Activated CD4-positive, CD25-positive, alpha-beta regulatory T cell treated with anti-CD3 and anti-CD28 coated beads, Interleukin-2, amount 50 U/mL, for 24 hours (primary cell): ENCODE measurements around the gene TMEM259.

Experiments used
- ATAC-seq, 2 donors: fragments of 150-1000 bp; cut with Tn5 transposase; one replicate each; pipeline ENCODE4 v1.10.0; 2021; ENCODE audit warnings: mild to moderate bottlenecking in 1 of 2, moderate library complexity in 1 of 2

The TMEM259 gene

GRCh38 chr19:1015782-1016646, 4.9 kb downstream of the TMEM259 start:
- ATAC-seq = no peak

GRCh38 chr19:1015061-1015781, 5.7 kb downstream of the TMEM259 start:
- ATAC-seq = no peak

- no peak for ATAC-seq
Measured at GRCh38 chr19:1014161-1015060, 6.5 kb downstream of the TMEM259 start.

DNA sequence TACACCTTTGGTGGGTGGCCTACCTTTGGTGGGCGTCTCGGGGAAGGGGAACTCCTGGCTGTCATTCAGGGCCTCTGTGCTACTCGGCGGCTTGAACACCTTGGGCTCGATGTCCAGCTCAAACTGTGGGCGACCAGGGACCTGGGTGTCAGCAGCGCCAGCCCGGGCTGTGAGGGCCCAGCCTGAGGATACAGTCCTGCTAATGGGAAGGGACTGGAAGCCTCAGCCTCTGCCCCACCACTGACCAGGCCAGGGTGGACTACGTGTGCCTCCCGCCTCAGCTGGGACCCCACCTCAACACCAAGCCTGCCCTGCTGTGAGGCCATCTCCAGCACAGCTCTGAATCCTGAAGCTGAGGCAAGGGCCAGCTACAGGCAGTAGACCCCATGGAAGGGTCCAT, 7.7 kb downstream of the TMEM259 start:
- no peak for ATAC-seq

DNA sequence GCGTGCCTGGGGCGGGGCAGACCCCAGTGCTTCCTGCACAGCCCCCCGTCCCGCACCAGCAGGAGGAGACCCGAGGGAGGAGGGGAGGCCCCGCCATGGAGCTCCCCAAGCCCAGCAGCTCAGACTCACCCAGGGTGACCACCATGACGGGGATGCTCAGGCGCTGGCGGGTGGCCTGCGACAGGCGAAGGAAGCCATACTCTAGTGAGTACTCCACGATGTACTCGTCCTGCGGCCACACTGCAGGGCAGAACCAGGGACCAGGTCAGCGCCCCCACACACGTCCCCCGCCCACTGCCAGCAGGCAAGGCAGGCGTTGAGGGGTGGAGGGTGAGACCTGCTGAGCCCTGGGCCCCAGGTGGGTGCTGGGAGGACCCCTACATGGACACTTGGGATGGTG, 8.6 kb downstream of the TMEM259 start:
- ATAC-seq = no peak

DNA sequence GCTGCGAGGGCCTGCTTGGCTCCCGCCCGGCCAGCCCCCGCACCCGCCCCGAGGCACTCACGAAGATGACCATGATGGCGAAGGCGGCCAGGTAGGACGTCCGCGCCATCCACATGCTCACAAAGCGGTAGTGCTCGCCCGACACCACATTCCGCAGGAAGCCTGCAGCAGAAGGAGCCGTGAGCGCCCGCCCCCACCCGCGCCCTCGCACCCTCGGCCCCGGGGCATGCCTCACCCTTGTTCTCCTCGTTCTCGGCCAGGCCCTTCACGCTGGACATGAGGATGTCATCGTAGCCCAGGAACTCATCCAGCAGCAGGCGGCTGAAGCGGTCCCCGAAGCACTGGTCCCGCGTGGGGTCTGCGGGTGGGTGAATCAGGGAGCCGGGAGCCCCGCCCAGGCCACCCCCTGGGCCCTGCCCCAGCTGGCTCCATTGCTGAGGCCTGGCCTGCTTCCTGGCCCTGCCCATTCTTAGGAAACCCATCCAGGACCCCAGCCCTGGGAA, 9.0 kb downstream of the TMEM259 start:
- no peak for ATAC-seq

DNA sequence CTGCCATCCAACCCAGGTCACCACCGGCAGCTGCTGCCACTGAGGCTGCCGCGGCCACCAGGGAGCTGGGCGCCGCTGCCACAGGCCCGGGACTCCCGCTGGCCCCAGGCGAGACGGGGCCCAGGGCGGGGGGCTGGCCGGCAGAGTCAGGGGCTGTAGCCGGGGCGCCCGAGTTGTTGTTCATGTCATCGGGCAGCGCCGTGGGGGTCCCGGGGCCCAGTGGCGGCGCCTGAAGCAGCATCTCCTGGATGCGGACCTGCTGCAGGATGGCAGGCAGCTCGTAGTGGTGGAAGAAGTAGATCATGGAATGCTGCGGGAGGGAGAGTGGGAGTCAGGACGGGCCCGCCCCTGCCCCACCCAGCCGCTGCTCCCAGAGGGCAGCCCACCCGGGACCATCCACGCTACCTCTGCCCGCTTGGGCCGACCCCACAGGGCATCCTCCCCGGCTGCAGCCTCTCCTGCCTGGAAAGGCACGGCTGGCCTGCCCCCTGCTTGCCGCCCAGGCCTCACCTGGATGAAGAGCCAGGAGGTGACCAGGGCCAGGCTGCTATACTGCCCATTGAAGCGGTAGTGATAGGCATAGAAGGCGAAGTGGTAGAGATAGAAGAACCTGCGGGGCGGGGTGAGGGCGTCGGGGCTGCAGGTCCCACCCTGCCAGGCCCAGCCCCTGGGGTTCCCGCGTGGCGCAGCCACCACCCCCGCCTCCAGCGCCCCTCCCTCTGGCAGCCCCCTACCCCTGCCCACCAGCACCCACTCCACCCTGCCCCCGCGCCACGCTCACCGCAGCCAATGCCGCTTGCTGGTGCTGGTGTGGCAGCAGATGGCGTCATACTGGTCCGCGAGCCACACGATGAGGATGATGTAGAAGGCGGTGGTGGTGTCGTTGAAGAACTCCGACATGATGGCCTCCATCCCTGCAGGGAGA, 10.1 kb downstream of the TMEM259 start:
- ATAC-seq = no peak

GRCh38 chr19:1009981-1010538, 10.9 kb downstream of the TMEM259 start:
- no peak for ATAC-seq

DNA sequence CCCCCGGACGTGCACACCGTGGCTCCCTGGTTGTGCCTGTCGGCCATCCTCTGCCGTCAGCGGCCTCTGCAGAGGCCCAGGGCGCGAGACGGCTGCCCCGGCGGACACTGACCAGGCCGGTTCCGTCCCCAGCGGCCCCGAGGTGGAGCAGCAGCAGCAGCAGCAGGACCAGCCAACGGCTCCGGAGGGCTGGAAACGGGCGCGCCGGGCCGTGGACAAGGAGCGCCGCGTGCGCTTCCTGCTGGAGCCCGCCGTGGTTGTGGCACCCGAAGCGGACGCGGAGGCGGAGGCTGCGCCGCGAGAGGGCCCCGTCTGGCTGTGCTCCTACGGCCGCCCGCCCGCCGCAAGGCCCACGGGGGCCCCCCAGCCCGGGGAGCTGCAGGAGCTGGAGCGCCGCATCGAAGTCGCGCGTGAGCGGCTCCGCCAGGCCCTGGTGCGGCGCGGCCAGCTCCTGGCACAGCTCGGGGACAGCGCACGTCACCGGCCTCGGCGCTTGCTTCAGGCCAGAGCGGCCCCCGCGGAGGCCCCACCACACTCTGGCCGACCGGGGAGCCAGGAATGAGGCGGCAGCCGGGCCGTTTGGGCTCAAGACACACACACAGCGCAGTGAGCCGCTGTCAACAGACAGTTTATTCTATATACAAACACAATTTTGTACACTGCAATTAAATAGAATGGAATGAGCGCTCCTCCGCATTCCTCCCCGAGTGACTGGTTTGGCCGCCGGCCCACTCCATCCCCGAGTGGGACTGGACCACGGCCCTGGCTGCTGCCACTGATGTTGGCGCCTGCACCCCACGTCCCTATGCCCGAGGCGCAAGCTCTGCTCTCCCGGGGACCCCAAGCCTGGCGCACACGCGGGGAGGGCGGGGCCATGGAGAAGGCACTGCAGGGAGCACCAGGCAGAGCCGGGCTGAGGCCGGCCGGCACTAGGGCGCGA, 11.6 kb downstream of the TMEM259 start:
- no peak for ATAC-seq

DNA sequence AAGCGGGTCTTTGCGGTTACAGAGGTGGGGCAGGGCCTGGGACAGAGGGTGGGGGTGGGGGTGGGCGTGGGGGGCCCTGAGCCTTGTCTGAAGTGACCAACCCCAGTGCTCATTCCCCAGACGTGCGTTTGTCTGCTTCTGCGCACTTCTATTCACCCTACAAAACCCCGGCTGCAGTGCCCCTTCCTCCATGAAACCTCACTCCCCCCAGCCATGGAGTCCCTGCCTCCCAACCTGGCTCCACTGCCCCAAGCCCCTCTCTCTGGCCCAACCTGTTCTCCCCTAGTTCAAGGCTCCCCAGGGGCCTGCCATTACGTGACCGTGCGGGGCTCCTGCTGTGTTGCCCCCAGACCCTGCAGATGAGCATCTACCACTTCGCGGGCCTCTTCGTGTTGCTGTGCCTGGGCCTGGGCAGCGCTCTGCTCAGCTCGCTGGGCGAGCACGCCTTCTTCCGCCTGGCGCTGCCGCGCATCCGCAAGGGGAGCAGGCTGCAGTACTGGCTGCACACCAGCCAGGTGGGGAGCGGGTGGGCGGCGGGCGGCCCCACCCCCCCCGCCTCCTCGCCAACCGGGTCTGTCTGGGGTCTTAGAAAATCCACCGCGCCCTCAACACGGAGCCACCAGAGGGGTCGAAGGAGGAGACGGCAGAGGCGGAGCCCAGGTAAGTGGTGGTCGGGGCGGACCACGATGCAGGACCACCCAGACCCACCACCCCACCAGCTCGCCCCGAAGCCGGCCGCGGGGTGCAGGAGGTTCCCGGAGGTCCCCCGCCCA, 12.5 kb downstream of the TMEM259 start:
- no peak for ATAC-seq

DNA sequence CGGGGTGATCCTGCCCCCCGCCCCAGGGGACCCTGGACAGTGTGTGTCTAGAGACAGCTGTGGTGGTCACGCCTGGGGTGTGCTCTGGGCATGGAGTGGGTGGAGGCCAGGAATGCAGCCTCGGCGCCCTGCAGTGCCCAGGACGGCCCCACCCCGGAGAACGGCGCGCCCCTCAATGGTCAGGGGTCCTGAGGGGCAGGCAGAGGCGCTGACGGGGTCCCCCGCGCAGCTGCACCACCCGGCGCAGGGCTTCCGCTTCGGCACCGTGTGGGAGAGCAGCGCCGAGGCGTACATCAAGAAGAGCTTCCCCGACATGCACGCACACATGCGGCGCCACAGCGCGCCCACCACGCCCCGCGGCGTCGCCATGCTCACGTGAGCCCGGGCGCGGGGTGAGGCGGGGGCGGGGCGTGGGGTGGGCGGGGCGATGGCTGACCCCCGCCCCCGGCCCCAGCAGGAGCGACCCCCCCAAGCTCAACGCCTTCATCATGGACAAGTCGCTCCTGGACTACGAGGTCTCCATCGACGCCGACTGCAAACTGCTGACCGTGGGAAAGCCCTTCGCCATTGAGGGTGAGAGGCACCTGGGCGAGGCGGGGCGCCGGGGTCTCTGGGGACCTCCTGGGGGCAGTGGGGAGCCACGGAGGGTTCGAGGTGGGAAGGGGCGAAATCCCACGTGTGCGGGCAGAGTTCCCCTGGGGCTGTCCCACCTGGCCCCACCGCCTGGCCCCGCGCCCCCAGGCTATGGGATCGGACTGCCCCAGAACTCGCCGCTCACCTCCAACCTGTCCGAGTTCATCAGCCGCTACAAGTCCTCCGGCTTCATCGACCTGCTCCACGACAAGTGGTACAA, 13.3 kb downstream of the TMEM259 start:
- no peak for ATAC-seq

DNA sequence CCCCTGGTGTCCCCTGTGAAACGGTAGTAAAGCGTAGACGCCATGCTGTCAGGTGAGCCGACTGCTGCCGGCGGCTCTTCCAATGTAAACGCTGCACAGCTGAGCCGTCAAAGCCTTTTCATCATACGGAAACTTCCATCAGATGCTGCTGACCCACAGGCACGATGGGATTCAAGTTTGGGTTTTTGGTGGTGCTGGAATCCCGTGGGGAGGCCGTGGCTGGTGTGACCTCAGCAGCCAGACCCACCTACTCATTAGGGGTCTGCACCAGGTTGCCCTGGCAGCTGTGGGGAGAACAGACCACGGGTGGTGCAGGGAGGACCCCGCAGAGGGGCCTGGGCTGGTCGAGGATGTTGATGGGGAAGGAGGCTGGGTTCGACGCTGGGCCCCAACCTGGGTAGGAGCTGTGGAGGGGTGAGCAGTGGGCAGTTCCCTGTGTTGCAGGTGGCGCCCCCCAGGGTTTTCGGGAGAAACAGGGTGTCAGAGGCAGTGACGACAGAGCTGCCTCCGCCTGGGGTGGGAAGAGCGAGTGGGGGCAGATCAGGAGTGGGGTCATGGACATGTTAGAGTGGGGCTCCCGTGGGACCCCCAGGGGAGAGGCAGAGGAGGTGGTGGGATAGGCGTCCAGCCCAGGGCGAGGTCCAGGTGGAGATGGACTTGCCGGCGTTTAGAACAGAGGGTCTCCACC, 14.1 kb downstream of the TMEM259 start:
- ATAC-seq = no peak

- no peak for ATAC-seq
Measured at GRCh38 chr19:1004803-1005664, 15.9 kb downstream of the TMEM259 start.

DNA sequence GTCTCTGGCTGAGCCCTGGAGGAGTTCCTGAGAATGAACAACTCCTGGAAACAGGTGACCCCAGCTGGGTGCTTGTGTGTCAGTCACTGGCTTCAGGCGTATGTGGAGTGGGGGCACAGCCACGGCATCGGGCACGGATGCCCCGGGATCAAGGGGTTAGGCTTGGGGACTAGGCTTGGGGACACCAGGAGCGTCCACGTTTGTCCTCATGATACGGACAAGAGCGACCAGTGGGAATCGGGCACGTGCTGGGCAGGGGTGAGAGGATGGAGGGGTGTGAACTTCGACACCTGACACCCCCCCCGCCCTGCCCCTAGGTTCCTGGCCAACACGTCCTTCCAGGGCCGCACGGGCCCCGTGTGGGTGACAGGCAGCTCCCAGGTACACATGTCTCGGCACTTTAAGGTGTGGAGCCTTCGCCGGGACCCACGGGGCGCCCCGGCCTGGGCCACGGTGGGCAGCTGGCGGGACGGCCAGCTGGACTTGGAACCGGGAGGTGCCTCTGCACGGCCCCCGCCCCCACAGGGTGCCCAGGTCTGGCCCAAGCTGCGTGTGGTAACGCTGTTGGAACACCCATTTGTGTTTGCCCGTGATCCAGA, 16.6 kb downstream of the TMEM259 start:
- no peak for ATAC-seq

DNA sequence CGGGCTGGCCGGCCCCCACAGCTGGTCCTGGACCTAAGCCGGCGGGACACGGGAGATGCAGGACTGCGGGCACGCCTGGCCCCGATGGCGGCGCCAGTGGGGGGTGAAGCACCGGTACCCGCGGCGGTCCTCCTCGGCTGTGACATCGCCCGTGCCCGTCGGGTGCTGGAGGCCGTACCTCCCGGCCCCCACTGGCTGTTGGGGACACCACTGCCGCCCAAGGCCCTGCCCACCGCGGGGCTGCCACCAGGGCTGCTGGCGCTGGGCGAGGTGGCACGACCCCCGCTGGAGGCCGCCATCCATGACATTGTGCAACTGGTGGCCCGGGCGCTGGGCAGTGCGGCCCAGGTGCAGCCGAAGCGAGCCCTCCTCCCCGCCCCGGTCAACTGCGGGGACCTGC, 17.6 kb downstream of the TMEM259 start:
- no peak for ATAC-seq

DNA sequence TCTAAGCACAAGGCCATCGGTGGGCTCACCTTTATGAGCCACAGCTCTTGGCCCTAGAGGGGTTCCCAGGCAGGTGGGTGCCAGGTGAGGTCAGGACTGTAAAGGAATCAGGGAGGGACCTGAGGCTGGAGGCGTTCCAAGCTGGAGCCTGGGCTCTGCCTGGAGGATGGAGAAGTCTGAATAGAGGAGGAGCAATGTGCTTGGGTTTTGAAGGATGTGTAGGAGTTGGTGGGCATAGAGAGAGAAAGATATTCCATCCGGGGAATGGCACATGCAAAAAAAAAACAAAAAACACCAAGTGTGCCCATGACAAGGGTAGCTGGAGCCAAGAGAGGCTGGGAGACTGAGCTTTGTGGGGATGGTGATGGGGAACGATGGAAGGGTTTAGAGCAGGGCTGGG, 18.3 kb downstream of the TMEM259 start:
- ATAC-seq = no peak
